HG03095 (cell line): ENCODE results near the gene GPC5.

Source experiments
- ATAC-seq: cut with Tn5 transposase; IDR thresholded peaks from one replicate; pipeline ENCODE4 v1.9.1; 2021; ENCODE audit warnings: moderate library complexity; ENCODE audit not compliant: unreplicated experiment

Gene GPC5

GRCh38 chr13:91533354-91533753 is 134.9 kb downstream of the GPC5 start:
- ATAC-seq, result no peak

GRCh38 chr13:91534996-91535395 is 136.6 kb downstream of the GPC5 start:
- ATAC-seq, result no peak

- ATAC-seq, result no peak
Observed at GRCh38 chr13:91537376-91537775, 139.0 kb downstream of the GPC5 start.

GRCh38 chr13:91539286-91540157 is 141.1 kb downstream of the GPC5 start:
- no peak for ATAC-seq

GRCh38 chr13:91540158-91540736 is 141.8 kb downstream of the GPC5 start:
- no peak for ATAC-seq

- ATAC-seq, result no peak
Observed at GRCh38 chr13:91544723-91545122, 146.3 kb downstream of the GPC5 start.

- ATAC-seq, result no peak
Observed at GRCh38 chr13:91546900-91547299, 148.5 kb downstream of the GPC5 start.

- no peak for ATAC-seq
Observed at GRCh38 chr13:91553584-91553983, 155.2 kb downstream of the GPC5 start.

GRCh38 chr13:91554101-91554500 is 155.7 kb downstream of the GPC5 start:
- ATAC-seq, result no peak

- ATAC-seq, result no peak
Observed at GRCh38 chr13:91557328-91558090, 159.1 kb downstream of the GPC5 start.

GRCh38 chr13:91563799-91564198 is 165.4 kb downstream of the GPC5 start:
- no peak for ATAC-seq

GRCh38 chr13:91564396-91564795 is 166.0 kb downstream of the GPC5 start:
- no peak for ATAC-seq

- no peak for ATAC-seq
Observed at GRCh38 chr13:91565296-91565695, 166.9 kb downstream of the GPC5 start.

GRCh38 chr13:91567485-91568207 is 169.2 kb downstream of the GPC5 start:
- no peak for ATAC-seq

- no peak for ATAC-seq
Observed at GRCh38 chr13:91571681-91572080, 173.3 kb downstream of the GPC5 start.

- ATAC-seq, result no peak
Observed at GRCh38 chr13:91572439-91572838, 174.0 kb downstream of the GPC5 start.

- no peak for ATAC-seq
Observed at GRCh38 chr13:91572944-91573598, 174.7 kb downstream of the GPC5 start.

GRCh38 chr13:91574766-91575165 is 176.3 kb downstream of the GPC5 start:
- no peak for ATAC-seq

- ATAC-seq, result no peak
Observed at GRCh38 chr13:91576590-91576989, 178.2 kb downstream of the GPC5 start.

- no peak for ATAC-seq
Observed at GRCh38 chr13:91579320-91579719, 180.9 kb downstream of the GPC5 start.

GRCh38 chr13:91580749-91581148 is 182.3 kb downstream of the GPC5 start:
- no peak for ATAC-seq
